HG03097 (cell line): ENCODE measurements around the gene SAA4.
A peak's percentile ranks its signal among the peaks of the same experiment; 100 is the strongest.
"Not testable (repeated sequence)": the region's sequence is repeated elsewhere in the genome, so short reads cannot be mapped to it uniquely, and the experiment has no call there.

ENCODE experiments used
- ATAC-seq: cut with Tn5 transposase; IDR thresholded peaks from one replicate; pipeline ENCODE4 v1.9.1; 2021; ENCODE audit not compliant: unreplicated experiment, low FRiP score

Gene SAA4

DNA sequence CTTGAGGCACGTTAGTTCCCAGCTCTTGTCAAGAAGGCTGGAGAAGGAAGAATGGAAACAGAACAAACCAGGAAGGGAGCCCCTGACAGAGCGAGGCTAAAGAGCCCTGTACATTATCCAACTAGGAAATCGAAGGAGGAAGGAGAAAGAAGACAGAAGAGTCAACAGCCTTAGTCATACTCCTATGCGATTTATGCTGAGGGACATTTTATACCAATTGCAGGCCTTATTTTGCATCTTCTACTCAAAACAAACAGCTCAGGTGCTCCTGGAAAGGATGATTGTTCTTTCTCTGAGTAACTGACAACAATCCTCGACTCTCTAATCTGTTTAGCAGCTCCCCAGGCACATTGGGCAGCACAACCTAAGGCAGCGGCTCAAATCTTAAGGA is 10.6 kb upstream of the SAA4 start:
- peak; percentile 3 for ATAC-seq

DNA sequence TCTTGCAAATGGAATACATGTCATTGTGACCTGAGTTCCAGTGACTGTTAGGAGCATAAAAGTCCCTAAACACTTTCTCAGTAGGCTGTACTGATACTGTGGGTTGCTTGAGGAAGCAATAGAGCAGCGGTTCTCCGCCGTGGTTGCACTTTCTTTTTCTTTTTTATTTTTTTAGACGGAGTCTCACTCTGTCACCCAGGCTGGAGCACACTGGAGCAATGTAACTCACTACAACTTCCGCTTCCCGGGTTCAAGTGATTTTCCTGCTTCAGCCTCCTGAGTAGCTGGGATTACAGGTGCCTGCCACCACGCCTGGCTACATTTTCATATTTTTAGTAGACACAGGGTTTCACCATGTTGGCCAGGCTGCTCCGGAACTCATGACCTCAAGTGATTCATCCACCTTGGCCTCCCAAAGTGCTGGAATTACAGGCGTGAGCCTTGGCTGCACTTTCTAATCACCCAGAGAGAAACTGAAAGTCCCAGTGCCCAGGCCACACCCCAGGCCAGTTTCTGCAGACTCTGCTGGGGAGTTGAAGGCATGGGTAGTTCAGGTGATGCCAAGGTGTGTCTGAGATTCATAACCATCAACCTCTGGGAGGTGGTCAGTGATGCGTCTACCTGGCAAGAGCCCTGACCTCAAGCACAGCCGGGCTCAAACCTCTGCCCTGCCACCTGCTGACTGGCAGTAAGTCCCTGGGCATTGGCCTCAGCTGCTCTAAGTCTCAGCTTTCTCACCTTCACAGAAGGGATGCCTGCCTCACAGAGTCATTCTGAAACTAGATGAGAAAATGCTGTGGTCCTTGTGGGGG is 10.0 kb upstream of the SAA4 start:
- peak; percentile 86 for ATAC-seq

DNA sequence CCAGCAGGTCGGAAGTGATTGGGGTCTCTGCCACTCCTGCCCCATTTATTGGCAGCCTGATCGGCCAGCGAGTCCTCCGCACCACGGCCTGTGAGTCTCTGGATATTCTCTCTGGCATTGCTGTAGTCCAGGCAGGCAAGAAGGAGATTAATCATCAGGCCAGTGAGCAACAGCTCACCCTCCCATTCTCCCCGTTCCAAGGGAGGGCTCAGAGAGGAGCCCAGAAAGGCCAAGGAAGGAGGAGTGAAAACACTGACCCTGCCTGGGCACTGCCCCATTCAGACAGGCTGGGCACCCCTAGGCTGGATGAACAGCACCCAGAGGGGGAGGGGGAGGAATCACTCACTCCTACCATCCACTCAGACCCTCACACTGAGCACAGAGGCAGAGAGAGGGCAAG is 8.8 kb upstream of the SAA4 start:
- no peak for ATAC-seq

DNA sequence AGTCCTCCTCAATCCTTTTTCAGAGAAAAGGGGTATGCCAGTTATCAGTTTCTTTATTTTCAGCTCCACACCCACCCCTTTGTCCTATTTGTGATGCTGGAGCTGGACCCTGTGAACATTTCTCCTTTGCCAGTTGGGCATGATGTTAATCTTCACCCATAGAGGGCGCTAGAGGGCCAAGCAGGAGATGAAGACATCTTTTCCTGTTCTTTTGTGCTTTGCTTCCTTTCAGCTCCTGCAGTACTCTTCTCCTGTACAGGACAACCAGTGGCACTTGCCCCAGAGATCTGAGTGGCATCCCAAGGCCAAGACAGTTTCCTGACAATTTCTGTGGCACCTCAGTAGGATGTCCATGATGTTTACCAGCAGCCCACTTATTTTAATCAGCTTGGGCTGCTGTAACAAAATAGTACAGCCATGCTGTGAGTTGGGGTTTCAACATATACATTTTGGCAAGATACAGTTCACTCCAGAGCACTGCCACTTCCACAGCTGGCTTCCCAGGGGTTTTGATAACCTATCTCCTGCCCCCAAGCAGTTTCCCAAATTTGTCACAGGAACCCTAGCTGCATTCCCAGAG is 7.3 kb upstream of the SAA4 start:
- ATAC-seq: no peak

DNA sequence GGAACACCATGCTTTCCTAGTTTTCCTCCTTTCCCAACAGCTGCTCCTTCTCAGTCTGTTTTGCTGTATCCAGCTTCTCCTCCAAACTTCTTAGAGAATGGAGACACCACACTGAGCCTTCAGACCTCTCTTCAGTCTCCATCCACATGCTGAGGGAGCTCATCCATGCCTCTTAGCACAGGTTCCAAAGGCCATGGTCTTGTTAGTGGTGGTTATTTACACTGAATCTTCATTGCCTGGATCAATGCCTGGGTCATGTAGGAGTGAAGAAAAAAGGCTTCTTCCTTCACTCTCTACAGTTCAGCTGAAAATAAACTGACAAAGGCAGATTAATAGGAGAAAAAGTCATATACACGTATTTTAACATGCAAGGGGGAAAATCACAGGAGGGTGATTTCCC is 3.1 kb upstream of the SAA4 start:
- ATAC-seq: no peak

DNA sequence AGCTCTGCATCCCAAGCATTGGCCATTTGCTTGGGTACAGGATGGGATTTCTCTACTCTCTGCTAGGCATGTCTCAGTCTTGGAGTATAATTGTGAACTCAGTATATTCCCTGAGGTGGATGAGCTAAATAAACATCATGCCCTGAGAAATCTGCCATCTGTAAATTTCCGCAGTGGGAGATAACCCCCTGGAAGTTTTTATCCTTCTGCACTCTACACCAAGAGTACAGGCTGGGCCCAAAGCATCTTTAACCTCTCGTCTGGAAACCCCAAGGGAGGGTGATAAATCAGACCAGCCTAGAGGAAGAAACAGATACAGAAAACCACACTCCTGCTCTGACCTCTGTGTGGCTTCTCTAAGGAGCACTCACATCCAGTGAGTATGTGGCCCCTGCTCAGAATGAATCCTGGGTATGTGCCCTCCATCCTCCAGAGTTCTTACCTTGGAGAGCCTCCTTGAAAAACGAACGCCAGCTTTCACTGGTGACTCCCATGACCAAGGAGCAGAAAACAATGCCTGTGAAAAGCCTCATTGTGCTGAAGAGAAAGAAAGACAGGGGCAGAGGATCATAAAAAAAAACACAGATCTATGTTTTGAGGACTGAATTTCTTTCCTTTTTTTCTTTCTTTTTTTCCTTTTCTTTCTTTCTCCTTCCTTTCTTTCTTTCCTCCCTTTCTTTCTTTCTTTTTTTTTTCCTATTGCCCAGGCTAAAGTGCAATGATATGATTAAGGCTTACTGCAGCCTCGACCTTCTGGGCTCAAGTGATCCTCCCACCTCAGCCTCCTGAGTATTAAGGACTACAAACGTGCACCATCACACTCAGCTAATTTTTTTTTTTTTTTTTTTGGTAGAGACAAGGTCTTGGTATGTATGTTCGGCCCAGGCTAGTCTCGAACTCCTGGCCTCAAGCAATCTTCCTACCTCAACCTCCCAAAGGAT is 938 bp downstream of the SAA4 start:
- no peak for ATAC-seq

DNA sequence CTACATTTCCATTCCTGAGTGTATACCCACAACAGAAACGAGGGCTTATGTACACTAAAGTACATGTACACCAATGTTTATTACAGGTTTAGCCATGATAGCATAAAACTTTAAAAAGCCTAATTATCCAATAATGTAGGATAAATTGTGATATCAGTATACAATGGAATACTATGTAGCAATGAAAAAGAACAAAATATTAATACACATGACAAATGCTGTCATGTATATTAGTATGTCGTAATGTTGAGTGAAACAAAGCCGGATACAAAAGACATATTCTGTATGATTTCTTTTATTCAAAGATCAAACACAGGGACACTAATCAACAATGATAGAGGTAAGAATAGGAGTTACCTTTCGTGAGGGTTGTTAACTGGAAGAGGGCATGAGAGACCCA is 2.7 kb downstream of the SAA4 start:
- ATAC-seq: no peak

DNA sequence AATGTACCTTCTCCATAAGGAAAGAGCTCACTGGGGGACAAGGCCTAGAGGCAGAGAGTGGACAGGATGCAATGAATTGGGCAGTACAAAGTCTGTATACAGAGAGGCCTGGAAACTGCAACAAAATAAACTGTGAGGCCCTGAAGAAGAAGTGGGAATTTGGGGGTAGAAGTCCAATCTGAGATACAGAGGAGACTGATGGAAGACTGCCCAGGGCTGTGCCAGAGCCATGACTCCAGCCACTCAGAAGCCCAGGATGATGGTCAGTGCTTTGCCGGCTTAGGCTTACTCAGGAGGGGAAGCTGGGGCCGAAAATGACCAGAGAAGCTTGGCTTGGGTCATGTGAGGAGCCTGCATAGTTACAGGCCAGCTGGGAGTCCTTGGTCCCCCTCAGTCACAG is 5.7 kb downstream of the SAA4 start:
- ATAC-seq: no peak

DNA sequence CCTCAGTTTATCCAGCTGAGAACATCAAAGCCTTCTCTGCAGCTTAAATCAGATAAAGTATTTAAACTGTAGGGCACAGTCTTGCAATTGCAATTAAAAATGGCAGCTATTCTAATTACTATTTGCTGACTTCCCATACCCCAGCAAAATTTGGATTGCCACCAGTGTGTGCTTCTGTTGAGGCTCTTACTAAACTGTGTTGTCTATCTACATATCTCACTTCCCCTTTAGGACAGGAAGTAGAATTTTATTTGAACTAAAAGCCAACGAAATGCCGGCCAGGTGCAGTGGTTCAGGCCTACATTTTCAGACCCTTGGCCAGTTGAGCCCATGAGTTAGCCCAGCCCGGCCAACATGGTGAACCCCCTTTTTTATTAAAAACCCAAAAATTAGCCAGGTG is 7.1 kb downstream of the SAA4 start:
- peak; percentile 77 for ATAC-seq

DNA sequence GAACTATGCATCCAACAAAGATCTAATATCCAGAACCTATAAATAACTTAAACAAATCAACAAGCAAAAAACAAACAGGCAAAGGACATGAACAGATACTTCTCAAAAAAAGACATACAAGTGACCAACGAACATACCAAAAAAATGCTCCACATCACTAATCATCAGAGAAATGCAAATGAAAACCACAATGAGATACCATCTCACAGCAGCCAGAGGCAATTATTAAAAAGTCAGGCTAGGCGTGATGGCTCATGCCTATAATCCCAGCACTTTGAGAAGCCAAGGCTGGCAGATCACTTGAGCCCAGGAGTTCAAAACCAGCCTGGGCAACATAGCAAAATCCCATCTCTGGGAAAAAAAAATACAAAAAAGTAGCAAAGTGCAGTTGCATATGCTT is 10.7 kb downstream of the SAA4 start:
- ATAC-seq: no peak

DNA sequence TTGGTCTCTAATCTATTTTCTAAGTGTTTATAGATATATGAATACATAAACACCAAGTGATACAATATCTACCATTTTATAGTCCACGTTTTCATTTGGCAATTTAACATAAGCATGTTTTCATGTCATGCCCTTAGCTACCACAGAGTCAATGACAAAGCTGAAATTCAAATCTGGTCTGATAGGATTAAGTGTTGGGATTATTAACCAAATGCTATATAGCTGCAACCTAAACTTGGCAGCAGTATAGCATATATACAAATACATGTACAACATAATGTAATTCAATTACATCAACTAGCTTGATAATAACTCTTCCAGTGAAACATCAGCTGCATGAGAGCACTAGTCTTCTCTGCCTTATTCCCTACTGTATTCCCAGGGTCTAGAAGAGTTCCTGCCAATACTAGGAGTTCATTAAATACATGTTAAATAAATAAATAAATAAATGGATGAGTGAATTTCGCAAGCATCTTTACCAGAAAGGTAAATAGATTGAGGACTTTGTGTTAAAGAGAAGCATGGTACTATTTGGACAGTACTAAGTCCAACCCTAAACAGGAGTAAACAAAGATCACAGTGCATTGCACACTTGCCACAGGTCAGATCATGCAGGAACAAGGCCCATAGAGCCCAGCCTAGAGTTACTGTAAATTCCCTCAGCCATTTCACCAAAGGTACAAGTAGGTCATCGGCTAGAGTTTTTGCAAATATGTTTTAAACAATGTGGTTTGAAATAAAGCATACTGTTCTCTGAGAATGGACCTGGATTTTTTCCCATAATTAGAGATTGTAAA is 12.8 kb downstream of the SAA4 start:
- no peak for ATAC-seq

DNA sequence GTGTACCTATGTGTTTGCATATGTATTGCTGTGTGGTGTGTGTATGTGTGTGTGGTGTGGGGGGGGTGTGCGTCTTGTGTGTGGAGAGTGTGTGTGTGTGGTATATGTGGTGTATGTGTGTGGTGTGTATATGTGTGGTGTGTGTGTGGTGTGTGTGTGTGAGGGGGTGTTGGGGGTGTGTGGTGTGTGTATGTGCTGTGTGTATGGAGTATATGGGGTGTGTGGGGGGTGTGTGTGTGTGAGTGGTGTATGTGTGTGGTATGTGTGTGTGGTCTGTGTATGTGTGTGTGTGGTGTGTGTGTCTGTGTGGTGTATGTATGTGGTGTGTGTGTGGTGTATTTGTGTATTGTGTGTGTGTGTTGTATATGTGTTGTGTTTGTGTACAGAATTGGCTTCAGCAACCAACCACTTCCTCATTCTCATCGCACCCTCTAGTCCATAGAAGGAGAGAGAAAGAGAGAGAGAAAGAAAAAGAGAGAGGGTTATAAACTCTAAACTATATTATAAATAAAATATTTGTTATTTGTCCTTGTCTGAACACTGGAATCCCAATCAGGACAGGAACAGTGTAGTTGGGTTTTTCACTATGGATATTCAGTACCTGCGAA is 13.7 kb downstream of the SAA4 start:
- no peak for ATAC-seq

DNA sequence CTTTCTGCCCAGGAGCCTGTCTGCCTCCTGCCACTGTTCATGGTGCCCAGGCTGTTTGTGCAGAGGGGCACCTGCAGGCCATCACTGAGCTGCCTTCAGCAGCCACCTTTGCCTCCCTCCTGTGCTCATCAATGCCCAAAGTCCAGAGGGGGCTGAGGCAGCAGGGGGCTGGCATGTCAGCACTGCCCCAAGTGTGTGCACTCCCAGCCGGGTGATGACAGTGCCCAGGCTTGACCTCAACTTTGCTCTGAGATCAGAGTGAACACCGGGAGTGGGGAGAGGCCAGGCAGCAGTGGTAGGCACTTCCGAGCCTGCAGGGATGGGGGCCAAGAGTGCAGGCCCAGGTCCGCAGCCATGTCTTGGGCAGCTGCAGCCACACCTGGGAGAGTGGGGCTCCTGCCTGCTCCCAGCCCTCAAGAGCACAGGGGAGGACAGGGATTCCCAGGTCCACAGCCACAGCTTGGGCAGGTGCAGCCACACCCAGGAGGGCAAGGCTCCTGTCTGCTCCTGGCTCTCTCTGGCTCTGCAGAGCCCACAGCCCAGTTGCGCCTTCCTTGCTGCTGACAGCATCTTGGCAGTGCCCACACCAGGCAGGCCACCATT is 15.2 kb downstream of the SAA4 start:
- ATAC-seq: no peak

DNA sequence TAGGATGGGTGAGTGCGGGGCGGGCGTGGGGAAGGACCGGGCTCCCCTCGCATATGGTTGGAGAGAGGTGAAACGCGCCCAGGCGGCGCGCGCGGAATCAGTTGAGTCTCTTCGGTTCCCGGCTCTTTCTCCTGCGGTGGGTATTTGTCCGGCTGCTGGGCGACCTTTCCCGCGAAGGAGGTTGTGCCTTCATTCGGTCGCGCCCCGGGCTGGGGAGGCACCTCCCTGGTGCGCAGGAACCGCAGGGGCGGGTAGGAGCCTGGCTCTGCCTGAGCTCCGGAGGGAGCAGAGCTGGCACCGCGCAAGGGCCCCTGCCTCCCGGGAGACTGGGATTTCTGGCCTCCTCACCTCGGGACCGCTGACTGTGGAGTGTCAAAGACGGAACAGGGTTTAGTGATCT is 27.5 kb downstream of the SAA4 start:
- no peak for ATAC-seq

DNA sequence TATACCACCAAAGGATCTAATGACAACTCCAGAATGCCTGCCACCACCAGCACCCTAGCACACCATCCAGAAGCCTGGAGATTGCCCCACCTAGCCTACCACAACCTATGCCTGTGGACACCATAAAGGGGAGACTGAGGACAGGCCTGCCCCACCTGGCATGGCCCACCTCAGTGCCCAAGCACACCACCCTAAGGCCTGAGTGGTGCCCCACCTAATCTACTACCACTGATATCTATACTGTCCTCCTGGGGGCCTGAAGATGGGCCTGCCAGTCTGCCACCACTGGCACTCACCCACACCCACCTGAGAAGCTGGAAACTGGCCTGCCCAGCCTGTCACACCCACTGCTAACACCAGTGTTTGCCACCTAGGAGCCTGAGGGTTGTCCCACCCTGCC is 31.8 kb downstream of the SAA4 start:
- no peak for ATAC-seq

DNA sequence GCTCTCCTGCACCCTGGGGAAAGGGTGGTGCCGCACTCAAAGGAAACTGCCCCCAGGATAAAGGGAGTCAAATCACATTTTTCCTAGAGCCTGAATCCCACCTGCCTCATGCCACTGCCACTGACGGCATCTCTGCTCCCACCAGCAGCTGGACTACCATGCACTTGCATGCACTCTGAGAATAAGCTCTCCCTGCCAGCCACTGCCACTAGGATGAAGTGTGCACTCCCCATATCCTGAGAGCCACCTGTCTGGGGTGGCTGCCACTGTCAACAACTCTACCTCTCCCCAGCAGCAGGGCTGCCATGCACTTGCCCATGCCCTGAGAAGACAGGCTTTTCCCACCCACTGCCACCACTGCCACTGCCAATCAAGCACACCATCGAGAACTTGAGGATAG is 32.4 kb downstream of the SAA4 start:
- no peak for ATAC-seq

DNA sequence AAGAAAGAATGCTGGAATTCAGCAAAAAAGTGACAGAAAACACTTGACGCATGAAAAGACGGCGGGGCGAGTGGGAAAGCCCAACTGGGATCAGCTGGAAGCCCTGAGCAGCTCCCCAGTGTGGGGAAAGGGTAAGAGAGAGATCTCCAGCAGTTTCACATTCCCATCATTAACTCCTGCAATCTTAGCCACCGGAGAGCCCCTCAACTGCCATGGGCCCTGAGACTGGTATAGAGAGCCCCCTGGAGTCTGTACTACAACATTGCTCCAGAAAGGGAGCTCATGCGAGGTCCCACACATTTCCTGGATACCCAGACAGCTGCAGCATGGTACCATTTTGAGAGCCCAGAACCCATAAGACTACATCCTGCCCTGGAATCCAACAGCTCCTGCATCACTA is 32.9 kb downstream of the SAA4 start:
- ATAC-seq: no peak

DNA sequence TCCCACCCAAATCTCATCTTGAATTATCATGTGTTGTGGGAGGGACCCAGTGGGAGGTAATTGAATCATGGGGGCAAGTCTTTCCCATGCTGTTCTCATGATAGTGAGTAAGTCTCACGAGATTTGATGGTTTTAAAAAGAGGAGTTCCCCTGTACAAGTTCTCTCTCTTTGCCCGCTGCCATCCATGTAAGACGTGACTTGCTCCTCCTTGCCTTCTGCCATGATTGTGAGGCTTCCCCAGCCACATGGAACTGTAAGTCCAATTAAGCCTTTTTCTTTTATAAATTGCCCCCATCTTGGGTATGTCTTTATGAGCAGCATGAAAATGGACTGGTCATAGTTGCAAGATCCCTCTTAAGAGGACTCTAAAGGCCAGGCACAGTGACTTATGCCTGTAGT is 38.9 kb downstream of the SAA4 start:
- not testable (repeated sequence) for ATAC-seq

DNA sequence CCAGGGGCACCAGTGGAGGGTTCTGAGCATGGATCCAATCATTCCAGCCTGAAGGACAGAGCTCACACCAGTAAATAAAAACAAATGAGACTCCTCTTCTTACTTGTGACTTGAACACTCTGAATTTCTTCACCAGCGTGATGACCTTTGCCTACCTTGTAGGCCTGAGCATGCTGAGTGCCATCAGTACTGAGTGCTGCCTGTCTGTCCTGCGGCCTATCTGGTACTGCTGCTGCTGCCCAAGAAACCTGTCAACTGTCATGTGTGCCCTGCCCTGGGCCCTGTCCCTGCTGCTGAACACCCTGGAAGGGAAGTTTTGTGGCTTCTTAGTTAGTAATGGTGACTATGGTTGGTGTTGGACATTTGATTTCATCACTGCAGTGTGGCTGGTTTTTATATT is 40.1 kb downstream of the SAA4 start:
- ATAC-seq: no peak

DNA sequence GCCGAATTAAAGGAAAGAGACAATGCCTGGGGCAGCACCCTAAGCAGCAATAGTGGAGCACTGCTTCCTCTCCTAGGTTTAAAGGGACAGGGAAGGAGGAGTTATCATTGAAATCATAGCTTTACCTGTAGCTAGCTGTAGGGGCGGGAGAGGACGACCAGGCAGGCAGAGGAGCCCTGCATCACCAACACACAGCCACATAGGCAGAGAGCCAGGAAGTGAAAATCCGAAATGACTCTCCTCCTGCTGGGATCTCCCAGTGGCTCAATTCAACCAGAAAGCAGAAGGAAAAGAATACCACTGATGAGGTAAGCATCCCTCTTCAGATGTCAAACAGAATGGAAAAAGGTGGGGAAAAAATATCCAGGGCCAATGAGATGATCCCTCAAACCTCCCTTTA is 43.6 kb downstream of the SAA4 start:
- ATAC-seq: no peak
